ENCODE data around the gene RASGEF1B. TPM values are rescaled to one million over a fixed set of nuclear protein-coding genes. Genes with fewer than 3 reads are reported as not detected.
A peak's percentile ranks its signal among the peaks of the same experiment; 100 is the strongest.

RASGEF1B gene
- total and polyA plus RNA-seq, 2 of the 4 experiments (the other 2 are of a cell fraction) = 0.09 to 0.36 TPM

DNA sequence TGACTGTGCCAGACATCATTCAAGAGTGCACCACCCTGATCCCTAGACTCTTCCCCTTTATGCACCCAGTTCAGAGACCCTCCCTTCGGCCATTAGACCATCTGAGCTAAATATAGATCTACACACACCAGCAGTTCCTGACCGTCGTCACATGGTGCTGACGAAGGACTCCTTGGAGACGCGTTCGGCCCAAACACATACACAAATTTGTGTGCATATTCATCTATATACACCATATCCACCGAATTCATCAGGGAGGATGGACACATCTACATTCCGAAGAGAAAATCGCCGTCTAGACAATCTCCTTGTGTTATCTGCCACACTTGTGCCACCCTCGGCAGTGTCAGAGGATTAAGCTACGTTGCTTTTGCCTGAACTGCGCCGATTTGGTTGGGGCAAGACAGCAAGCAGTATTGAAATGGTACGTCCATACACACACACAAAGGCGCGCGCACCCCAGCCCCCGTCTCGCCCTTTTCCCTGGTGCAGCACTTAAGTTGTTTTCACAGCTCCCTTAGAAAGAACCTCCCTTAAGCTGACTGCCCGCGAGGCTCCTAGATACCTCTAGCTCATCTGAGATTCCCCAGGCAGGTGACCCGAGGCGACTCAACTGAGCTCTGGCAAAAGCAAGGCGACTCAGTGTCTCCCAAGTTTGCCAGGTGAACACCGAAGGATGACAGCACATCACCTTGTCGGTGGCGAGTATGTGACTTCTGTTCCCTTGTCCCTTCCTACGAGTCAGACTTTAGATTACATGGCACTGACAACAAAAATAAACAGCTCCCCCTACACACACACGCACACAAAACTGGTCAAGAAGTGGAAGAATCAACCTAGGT, 1.0 kb downstream of the RASGEF1B start:
- Histone ChIP-seq H4K8ac (ENCODE audit: low read depth in 2 of 2, low read length in 2 of 2) (no peak overlapping the region), H3K4me1 (ENCODE audit: control insufficient read depth, insufficient read depth, low read length) (peaks cover 2% of the 10 kb centered on the region; the same call in 1 of the 2 replicates), H2AK9ac (replicated peaks; ENCODE audit: low read depth, low read length, poor library complexity) (no peak overlapping the region), H2BK5ac (ENCODE audit: low read depth, low read length, poor library complexity, severe bottlenecking) (no peak overlapping the region), H4K5ac (ENCODE audit: low read depth, low read length) (no peak overlapping the region), H2BK120ac (ENCODE audit: low read depth, low read length) (no peak overlapping the region), H3K23ac (ENCODE audit: low read depth, low read length) (peak overlapping the region; percentile 59), H2AFZ (replicated peaks; ENCODE audit: low read length, poor library complexity) (peak overlapping the region; percentile 87), H3K18ac (ENCODE audit: low read depth, low read length) (no peak overlapping the region), H3K14ac (replicated peaks; ENCODE audit: low read depth, low read length) (no peak overlapping the region), H2BK15ac (ENCODE audit: low read depth, low read length) (no peak overlapping the region), H3K4ac (ENCODE audit: low read depth, low read length) (no peak overlapping the region), H3K79me1 (ENCODE audit: low read depth in 1 of 2, low read length in 2 of 2) (no peaks in the 10 kb centered on the region), H3K9me1 (ENCODE audit: insufficient read depth, low read length) (no peaks in the 10 kb centered on the region; the same call in 1 of the 2 replicates), H3K36me3 (ENCODE audit: control insufficient read depth, insufficient read depth, low read length) (no peaks in the 10 kb centered on the region), H2AK5ac (ENCODE audit: low read depth, low read length) (no peak overlapping the region), H3K56ac (ENCODE audit: extremely low read depth, insufficient read depth, low read length) (no peak overlapping the region), H3K9me3 (ENCODE audit: control insufficient read depth, insufficient read depth, low read length) (no peaks in the 10 kb centered on the region), H4K20me1 (ENCODE audit: insufficient read depth, low read length) (no peaks in the 10 kb centered on the region), H4K91ac (ENCODE audit: insufficient read depth, low read depth, low read length) (no peak overlapping the region), H3K4me2 (ENCODE audit: low read depth, low read length) (peak overlapping the region; percentile 93), H3K9ac (ENCODE audit: low read depth, low read length) (peak overlapping the region; percentile 55; the same call in 1 of the 2 replicates), H3K27ac (ENCODE audit: insufficient read depth, low read length) (no peak overlapping the region), H2BK20ac (ENCODE audit: low read depth, low read length) (no peak overlapping the region), H3K4me3 (ENCODE audit: insufficient read depth, low read depth, low read length) (peak overlapping the region; percentile 77), H3K27me3 (ENCODE audit: control insufficient read depth, insufficient read depth, low read length) (peaks cover 27% of the 10 kb centered on the region)
- intact Hi-C loops (cut with micrococcal nuclease) (loop anchor here (5.0 kb wide), 2 partner anchors 43 to 97 kb away; no protein-coding TSS in a partner anchor), in situ Hi-C loops (cut with MboI; ENCODE audit: low sequenced_read_pairs) (no loop called here), dilution Hi-C loops (cut with HindIII; ENCODE audit: low sequenced_read_pairs, unreplicated experiment) (no loop called here)
- 1% methylated on average over 10 of the region's 31 CpGs; no CpG with 5 or more reads in 1 of the 2 experiments for WGBS, 2 experiments (ENCODE audit: extremely low coverage in 2 of 2, insufficient read length in 1 of 2)
- BruUV-seq (replicated peaks) = no TSS peak
- ATAC-seq (ENCODE audit: low read depth) (0 out of 2 replicates have a peak, but pooled peaks have one; percentile 3), DNase-seq (no peak)
- CTCF ChIA-PET = interaction anchor here (1.3 kb wide), 1 partner anchor 31 kb away, joined by 3 read pairs; no protein-coding TSS in a partner anchor
- POLR2A ChIA-PET (ENCODE audit: unreplicated experiment) = no interaction called here
- TF ChIP-seq CEBPB (IDR thresholded peaks at IDR 0.05; ENCODE audit: low read depth, low read length) (no peak), MAFK (IDR thresholded peaks at IDR 0.05; ENCODE audit: low read depth, low read length) (no peak)
- TF ChIP-seq, protein P1, sequence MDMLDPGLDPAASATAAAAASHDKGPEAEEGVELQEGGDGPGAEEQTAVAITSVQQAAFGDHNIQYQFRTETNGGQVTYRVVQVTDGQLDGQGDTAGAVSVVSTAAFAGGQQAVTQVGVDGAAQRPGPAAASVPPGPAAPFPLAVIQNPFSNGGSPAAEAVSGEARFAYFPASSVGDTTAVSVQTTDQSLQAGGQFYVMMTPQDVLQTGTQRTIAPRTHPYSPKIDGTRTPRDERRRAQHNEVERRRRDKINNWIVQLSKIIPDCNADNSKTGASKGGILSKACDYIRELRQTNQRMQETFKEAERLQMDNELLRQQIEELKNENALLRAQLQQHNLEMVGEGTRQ (IDR thresholded peaks at IDR 0.05; ENCODE audit: low read depth, low read length) = peak; percentile 51; the same call in 1 of the 2 replicates

Measured in IMR-90 (cell line).